Endothelial cell of umbilical vein (primary cell): Measurements from ENCODE around the gene ACOT13.

Source experiments
- CTCF ChIP-seq, 2 donors: IDR thresholded peaks; 1 replicate in 1 of 2; 2 replicates in 1 of 2; pipeline ENCODE4 v1.5.1; 2011; ENCODE audit warnings: low read length in 2 of 2, mild to moderate bottlenecking in 2 of 2, moderate library complexity in 2 of 2, control low read depth in 1 of 2, inconsistent platforms in 1 of 2, low read depth in 1 of 2; ENCODE audit not compliant: insufficient read depth in 1 of 2; ENCODE audit errors: extremely low read depth in 1 of 2
- EZH2 ChIP-seq: IDR thresholded peaks from 2 replicates; pipeline ENCODE4 v1.6.1; 2012; ENCODE audit warnings: borderline replicate concordance, low read depth, mild to moderate bottlenecking, moderate library complexity, low read length, inconsistent platforms; ENCODE audit not compliant: severe bottlenecking
- FOS ChIP-seq: IDR thresholded peaks from 2 replicates; pipeline ENCODE4 v1.6.1; 2011; ENCODE audit warnings: mild to moderate bottlenecking, low read length, moderate library complexity, borderline replicate concordance; ENCODE audit not compliant: insufficient read depth
- GATA2 ChIP-seq: IDR thresholded peaks from 2 replicates; pipeline ENCODE4 v1.7.0; 2011; ENCODE audit warnings: low read depth, mild to moderate bottlenecking, moderate library complexity, mixed read lengths, low read length; ENCODE audit not compliant: insufficient read length, insufficient read depth
- JUN ChIP-seq: IDR thresholded peaks from 2 replicates; pipeline ENCODE4 v1.6.1; 2011; ENCODE audit warnings: borderline replicate concordance, low read depth; ENCODE audit not compliant: insufficient read length, insufficient read depth
- MAX ChIP-seq: IDR thresholded peaks from 2 replicates; pipeline ENCODE4 v1.6.1; 2011; ENCODE audit not compliant: insufficient read depth, insufficient read length
- MYC ChIP-seq: IDR thresholded peaks from one replicate; pipeline ENCODE4 v1.6.1; 2011; ENCODE audit warnings: mild to moderate bottlenecking, low read depth, low read length
- POLR2A ChIP-seq: IDR thresholded peaks from 2 replicates; pipeline ENCODE4 v1.6.1; 2012; ENCODE audit warnings: low read depth, mild to moderate bottlenecking, control low read depth, low read length
- POLR2AphosphoS5 ChIP-seq: IDR thresholded peaks from 2 replicates; pipeline ENCODE4 v1.6.1; 2012; ENCODE audit warnings: low read depth, mild to moderate bottlenecking, control low read depth, low read length, moderate library complexity; ENCODE audit not compliant: insufficient read depth

DNA sequence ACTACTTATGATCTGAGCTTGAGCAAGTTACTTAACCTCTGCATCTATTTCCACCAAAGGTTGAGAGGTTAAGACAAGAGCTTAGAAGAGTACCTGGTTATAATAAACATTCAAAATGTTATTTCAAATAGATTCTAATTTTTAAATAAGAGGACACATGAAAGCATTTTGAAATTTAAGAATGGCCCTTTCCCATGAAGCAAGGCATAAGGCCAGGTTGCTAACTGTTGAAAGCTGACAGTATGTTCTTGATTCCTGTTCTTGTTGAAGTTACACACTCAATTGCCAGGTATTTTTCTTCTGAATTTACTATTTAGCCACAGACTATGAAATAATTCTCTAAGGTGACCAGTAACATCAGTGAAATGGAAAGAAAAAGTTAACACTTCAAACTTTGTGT lies 37.6 kb downstream of the ACOT13 start:
- TF ChIP-seq POLR2A (no peak), JUN (no peak), CTCF (IDR thresholded peaks at IDR 0.05; ENCODE audit: extremely low read depth in 1 of 2, insufficient read depth in 1 of 2, low read depth in 1 of 2, low read length in 2 of 2) (no peak), POLR2AphosphoS5 (no peak), EZH2 (no peak), GATA2 (no peak), MAX (no peak), FOS (no peak), MYC (no peak)
